Lower lobe of right lung (tissue), 2 donors: ENCODE data around the gene TADA2B. TPM values are rescaled to one million over a fixed set of nuclear protein-coding genes. Genes with fewer than 3 reads are reported as not detected.

Experiments
- ATAC-seq, 2 donors: fragments of 200-7000 bp; cut with Tn5 transposase; one replicate each; pipeline ENCODE4 v1.9.1; 2020 to 2022; ENCODE audit warnings: mild to moderate bottlenecking in 2 of 2, moderate library complexity in 2 of 2
- DNase-seq: peaks from one replicate; pipeline ENCODE4 v3.0.0-alpha.2; 2020
- H3K27ac ChIP-seq: fragments of 200-600 bp; one replicate; pipeline ENCODE4 v1.8.0; 2022
- H3K27me3 ChIP-seq: fragments of 200-600 bp; one replicate; pipeline ENCODE4 v1.8.0; 2022; ENCODE audit warnings: low read depth
- H3K36me3 ChIP-seq: fragments of 200-600 bp; one replicate; pipeline ENCODE4 v1.8.0; 2022; ENCODE audit warnings: mild to moderate bottlenecking
- H3K4me1 ChIP-seq: fragments of 200-600 bp; one replicate; pipeline ENCODE4 v1.8.0; 2022
- H3K4me3 ChIP-seq: fragments of 200-600 bp; one replicate; pipeline ENCODE4 v1.8.0; 2022; ENCODE audit warnings: mild to moderate bottlenecking
- H3K9me3 ChIP-seq: fragments of 200-600 bp; one replicate; pipeline ENCODE4 v1.8.0; 2022
- intact Hi-C: fragments of 100-400 bp; cut with DNase I; formaldehyde crosslinking; loops from one replicate; pipeline ENCODE4 v1.11.0; 2022
- long read RNA-seq: library from polyadenylated mRNA; unstranded; transcript quantifications from one replicate; pipeline ENCODE4 v2.0.0, GENCODE V29; 2021
- total RNA-seq: library from RNA; stranded (reverse); fragmentation: NEBNext Ultra II Directional; extraction: Animal tissue kit (Norgen Biotek cat#: 25700); gene quantifications from one replicate; pipeline ENCODE4 v1.2.1, GENCODE V29; 2021
- TF ChIP-seq, protein P1 (sequence below): fragments of 200-600 bp; IDR thresholded peaks from one replicate; pipeline ENCODE4 v1.8.0; 2022; ENCODE audit warnings: antibody characterized with exemption, mild to moderate bottlenecking
- donor health status: DM: no; HTN: yes; CAD: no; lungs with severe emphysema.

Gene TADA2B, protein sequence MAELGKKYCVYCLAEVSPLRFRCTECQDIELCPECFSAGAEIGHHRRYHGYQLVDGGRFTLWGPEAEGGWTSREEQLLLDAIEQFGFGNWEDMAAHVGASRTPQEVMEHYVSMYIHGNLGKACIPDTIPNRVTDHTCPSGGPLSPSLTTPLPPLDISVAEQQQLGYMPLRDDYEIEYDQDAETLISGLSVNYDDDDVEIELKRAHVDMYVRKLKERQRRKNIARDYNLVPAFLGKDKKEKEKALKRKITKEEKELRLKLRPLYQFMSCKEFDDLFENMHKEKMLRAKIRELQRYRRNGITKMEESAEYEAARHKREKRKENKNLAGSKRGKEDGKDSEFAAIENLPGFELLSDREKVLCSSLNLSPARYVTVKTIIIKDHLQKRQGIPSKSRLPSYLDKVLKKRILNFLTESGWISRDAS
- total RNA-seq, result 20.2 TPM
- long read RNA-seq, full-length matches to known transcripts, result 63 of 65 reads
- long read RNA-seq, partial matches to known transcripts, result 0 of 65 reads
- long read RNA-seq, other reads (novel, unspliced or antisense), result 2 of 65 reads

DNA sequence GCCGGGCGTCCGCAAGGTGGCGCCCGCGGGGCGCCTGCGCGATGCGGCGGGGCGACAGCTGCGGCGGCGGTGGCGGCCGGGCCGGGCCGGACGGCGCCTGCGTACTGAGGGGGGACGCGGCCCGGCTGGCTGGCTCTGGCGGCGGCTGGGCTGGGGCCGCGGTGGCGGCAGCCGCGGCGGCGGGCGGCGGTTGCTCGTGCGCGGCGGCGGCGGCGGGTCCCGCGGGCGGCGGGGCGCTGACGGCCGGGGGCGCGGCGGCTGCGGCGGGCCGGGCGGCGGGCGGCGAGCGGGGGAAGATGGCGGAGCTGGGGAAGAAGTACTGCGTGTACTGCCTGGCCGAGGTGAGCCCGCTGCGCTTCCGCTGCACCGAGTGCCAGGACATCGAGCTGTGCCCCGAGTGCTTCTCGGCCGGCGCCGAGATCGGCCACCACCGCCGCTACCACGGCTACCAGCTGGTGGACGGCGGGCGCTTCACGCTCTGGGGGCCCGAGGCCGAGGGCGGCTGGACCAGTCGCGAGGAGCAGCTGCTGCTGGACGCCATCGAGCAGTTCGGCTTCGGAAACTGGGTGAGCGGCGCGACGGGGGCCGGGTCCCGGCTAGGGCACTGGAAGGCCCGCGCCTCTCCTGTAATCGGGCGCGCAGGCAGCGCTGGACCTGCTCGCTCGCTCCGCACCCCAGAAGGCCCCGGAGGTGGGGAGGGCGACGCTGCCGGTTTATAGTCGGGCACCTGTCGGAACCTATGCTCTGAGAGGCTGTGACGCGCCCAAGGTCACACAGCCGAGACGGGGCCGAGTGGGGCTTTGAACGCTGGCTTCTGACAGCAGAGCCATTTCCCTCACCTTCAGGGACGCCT, at the start of gene TADA2B:
TSS of gene TADA2B (plus strand) at position 89 of the 853 bp plus-strand sequence. CDS start at position 297, 208 bp downstream.
- TF ChIP-seq, protein P1, sequence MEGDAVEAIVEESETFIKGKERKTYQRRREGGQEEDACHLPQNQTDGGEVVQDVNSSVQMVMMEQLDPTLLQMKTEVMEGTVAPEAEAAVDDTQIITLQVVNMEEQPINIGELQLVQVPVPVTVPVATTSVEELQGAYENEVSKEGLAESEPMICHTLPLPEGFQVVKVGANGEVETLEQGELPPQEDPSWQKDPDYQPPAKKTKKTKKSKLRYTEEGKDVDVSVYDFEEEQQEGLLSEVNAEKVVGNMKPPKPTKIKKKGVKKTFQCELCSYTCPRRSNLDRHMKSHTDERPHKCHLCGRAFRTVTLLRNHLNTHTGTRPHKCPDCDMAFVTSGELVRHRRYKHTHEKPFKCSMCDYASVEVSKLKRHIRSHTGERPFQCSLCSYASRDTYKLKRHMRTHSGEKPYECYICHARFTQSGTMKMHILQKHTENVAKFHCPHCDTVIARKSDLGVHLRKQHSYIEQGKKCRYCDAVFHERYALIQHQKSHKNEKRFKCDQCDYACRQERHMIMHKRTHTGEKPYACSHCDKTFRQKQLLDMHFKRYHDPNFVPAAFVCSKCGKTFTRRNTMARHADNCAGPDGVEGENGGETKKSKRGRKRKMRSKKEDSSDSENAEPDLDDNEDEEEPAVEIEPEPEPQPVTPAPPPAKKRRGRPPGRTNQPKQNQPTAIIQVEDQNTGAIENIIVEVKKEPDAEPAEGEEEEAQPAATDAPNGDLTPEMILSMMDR, result no peak
- intact Hi-C loops, result no loop called here
- ATAC-seq, result peak; percentile 6 to 31
- H3K27ac ChIP-seq, result peak within 1 kb of the TSS; percentile 94
- H3K4me3 ChIP-seq, result peak within 1 kb of the TSS; percentile 98
- H3K27me3 ChIP-seq, result no peaks in the 10 kb centered on the region
- H3K4me1 ChIP-seq, result peaks cover 51% of the 10 kb centered on the region
- no peaks in the 10 kb centered on the region for H3K9me3 ChIP-seq
- peak; percentile 74 for DNase-seq
- H3K36me3 ChIP-seq, result no peaks in the 10 kb centered on the region

DNA sequence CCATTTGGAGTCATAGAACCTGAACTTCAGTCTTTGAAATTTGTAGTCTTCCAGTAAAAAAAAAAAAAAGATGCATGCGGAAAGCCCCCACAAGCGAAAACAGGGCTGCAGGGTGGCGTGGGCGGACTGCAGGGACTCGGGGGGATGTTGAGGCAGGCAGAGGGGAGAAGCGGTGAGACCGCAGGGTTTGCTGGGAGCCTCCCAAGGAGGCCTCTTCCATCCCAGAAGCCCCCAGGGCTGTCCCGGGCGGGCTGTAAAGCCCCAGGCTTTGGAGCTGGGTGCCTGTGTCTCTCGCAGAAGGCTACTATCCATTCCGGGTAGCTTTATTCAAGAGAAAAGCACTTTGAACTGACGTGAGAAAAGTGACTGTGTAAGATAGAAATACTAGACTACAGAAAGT, 46.7 kb upstream of the TADA2B start:
- no peak overlapping the region for H3K4me3 ChIP-seq
- intact Hi-C loops, result no loop called here
- TF ChIP-seq, protein P1, result no peak
- no peaks in the 10 kb centered on the region for H3K27me3 ChIP-seq
- H3K4me1 ChIP-seq, result peaks cover 14% of the 10 kb centered on the region
- no peaks in the 10 kb centered on the region for H3K9me3 ChIP-seq
- peaks cover 77% of the 10 kb centered on the region for H3K36me3 ChIP-seq
- no peak overlapping the region for H3K27ac ChIP-seq
- DNase-seq (no peak), ATAC-seq (no peak)

DNA sequence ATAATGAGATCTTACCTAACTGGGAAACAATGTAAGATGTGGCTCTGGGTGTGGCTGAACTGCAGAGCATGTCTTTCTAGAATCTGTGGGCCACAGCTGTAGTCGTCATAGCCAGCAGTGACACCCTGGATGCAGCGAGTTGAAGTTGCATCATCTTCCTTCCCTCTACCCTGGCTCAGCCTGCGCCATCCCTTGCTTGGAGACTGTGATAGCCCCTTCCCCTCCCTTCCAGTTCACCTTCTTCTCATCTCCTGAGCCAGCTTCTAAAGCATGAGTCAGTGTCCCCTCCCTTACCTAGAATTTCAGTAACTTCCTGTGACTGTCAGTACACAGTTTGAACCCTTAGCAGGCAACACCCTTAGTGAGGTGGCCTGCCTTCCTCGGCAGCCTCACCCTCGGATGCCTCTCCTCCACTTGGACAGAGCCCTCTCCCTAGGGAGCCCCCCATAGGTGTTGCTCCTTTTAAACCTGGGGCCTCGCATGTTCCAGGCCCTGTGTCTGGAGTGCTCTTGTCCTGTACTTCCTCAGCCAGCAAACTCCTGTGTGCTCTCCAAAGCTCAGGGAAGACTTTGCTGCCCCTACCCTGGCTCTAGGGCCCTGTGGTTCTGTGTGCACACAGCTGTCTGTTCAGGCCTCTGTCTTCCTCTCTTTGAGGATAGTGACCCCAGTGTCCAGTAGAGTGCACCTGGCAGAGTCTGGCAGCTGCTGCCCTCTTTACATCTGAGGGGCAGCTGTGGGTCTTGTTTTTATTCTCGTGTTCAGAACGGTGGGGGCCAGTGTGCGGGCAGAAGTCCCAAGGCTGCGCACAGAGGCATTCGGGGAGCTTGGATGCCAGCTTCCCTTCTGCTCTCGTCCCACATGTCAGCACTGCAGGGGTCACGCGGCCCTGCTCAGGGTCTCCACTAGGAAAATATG, 43.7 kb upstream of the TADA2B start:
- ATAC-seq, result peak in 1 of 2 donors; percentile 49
- H3K36me3 ChIP-seq, result peaks cover 99% of the 10 kb centered on the region

DNA sequence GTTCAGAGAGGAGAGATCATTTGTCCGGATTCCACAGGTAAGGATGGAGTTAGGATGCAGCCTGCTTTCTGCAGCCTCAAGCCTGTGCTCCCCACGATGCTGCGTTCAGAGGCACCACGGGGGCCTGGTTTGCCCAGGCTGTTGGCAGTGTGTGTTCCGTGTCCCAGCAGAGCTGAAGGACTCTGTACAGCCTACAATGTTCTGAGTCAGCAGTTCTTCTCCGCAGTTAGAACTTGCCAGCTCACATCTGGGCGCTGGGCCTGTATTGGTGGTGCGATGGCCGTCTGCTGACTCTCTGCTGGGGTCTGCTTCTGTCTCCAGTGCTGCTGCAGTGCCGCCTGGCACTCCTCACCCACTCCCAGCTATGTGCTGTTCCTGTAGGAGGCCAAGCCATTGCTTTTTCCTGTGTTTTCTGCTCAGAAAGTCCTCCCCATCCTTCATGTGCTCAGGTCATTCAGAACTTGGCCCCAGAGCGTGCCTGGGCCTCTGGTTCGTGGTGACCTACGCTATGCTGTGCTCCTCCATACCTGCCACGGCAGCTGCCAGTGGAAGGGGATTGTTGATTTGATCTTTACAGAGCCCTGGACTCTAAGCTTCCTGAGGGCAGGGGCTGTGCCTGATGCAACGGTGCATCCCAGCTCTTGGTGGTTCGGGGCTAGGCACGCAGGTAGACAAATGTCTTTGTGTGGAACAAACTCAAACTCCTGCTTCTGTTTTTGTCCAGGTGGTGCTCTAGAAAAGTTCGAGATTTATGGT, 42.6 kb upstream of the TADA2B start:
- intact Hi-C loops, result no loop called here
- TF ChIP-seq, protein P1, result no peak
- Histone ChIP-seq H3K27me3 (no peaks in the 10 kb centered on the region), H3K9me3 (no peaks in the 10 kb centered on the region), H3K36me3 (peaks cover 99% of the 10 kb centered on the region), H3K27ac (no peak overlapping the region), H3K4me3 (no peak overlapping the region), H3K4me1 (no peaks in the 10 kb centered on the region)
- no peak for DNase-seq
- no peak for ATAC-seq

More for the DNA sequence above, 43.7 kb upstream of the TADA2B start:
- H3K27me3 ChIP-seq, result no peaks in the 10 kb centered on the region
- no peak overlapping the region for H3K4me3 ChIP-seq
- DNase-seq, result no peak
- H3K9me3 ChIP-seq, result no peaks in the 10 kb centered on the region
- H3K27ac ChIP-seq, result no peak overlapping the region
- TF ChIP-seq, protein P1, result no peak
- H3K4me1 ChIP-seq, result no peaks in the 10 kb centered on the region
- intact Hi-C loops, result no loop called here
